NCI-H2171 treated with DMSO at 0.1 percent for 48 hours (cell line): ENCODE data around the gene ASXL1.
"Not testable (repeated sequence)": the region's sequence is repeated elsewhere in the genome, so short reads cannot be mapped to it uniquely, and the experiment has no call there.

Source experiments
- DNase-seq: peaks from one replicate; lab custom pipeline; 2025; lab: John Stamatoyannopoulos, UW

ASXL1 gene

DNA sequence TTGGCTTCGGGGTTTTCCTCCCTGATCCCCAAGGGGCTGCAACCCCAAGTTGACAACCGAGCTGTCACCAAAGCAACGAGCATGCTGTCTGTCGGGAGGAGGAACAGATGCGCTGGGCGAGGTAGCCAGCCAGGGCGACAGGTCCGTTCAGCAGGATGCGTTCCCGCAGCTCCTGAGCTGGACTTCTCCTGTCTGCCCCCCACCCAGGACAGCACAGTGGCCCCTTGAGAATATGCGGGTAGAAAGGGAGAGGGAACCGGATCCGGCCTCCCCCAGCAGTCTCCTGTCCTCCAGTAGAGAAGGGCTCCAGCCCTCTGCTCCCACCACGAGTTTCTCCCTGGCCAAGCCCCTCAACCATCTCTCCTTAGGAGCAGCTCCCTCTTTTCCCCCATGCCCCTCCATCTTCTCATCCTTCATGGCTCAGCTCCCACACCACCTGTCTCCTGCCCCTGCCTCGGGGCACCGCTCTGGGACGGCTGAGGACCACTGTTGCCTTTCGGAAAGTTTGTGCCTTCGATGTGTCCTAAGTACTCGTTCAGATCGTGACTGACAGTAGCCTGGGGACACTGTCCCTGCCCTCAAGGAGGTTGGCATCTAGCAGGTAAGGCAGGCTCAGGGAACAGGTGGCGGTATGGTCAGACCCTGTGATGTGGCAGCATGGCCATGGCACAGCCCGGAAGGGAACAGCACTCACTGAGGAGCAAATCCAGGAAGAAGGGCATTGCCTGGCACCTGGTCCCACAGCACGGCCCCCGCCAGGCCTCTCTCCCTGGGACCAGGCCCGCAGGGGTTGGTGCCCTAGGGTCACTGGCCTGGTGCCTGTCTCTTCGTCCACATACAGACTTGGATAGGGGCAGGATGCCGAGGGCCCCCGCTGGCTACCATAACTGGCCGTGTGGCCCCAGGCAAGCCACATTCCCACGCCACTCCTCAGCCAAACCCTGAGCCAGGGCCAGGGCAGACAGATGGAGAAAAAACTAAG, 96.3 kb downstream of the ASXL1 start:
- no peak for DNase-seq

- DNase-seq, result no peak
Measured at GRCh38 chr20:32455171-32455900, 97.2 kb downstream of the ASXL1 start.

DNA sequence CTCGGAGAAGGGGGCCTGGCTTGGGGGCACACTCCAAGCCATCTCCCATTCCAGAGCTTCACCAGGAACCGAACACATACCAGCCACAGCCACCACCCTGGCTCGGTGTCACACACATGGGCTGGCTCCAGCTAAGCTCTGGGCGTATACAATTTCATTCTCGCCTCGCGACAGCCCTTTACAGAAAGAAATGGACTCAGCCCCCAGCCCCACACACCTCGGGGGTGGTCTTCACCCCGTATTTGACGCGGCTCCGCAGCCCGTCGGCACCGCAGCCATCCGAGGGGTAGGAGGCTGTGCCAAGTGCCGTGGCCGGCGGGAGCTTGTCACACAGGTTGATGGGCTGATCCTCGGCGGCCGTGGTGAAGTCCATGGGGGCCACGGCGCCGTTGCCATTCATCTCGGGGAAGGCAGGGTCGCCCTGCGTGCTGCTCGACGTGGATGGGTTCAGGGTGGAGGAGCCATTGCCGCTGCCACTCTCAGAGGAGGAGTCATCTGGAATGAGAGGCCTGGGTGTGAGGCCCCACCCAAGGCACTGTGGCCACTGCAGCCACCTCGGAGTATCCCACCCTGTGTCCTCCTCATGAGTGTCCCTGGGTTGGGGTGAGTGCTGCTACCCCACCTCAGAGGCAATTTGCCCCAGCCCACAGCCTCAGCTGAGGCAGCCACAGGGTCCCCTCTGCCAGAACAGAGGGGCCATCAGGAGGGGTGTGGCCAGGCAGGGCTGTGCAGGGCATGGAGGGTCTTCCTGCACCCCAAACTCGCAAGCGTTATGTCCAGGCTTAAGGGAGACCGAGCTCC, 98.0 kb downstream of the ASXL1 start:
- DNase-seq, result no peak

GRCh38 chr20:32456869-32457478, 98.8 kb downstream of the ASXL1 start:
- DNase-seq, result peak; percentile 34

GRCh38 chr20:32457479-32457986, 99.4 kb downstream of the ASXL1 start:
- peak; percentile 57 for DNase-seq

- peak; percentile 15 for DNase-seq
Measured at GRCh38 chr20:32458061-32458836, 100.1 kb downstream of the ASXL1 start.

- no peak for DNase-seq
Measured at GRCh38 chr20:32458837-32459220, 100.7 kb downstream of the ASXL1 start.

GRCh38 chr20:32460231-32460630, 102.1 kb downstream of the ASXL1 start:
- no peak for DNase-seq

GRCh38 chr20:32460683-32461320, 102.7 kb downstream of the ASXL1 start:
- DNase-seq, result no peak

- no peak for DNase-seq
Measured at GRCh38 chr20:32461836-32462600, 103.9 kb downstream of the ASXL1 start.

DNA sequence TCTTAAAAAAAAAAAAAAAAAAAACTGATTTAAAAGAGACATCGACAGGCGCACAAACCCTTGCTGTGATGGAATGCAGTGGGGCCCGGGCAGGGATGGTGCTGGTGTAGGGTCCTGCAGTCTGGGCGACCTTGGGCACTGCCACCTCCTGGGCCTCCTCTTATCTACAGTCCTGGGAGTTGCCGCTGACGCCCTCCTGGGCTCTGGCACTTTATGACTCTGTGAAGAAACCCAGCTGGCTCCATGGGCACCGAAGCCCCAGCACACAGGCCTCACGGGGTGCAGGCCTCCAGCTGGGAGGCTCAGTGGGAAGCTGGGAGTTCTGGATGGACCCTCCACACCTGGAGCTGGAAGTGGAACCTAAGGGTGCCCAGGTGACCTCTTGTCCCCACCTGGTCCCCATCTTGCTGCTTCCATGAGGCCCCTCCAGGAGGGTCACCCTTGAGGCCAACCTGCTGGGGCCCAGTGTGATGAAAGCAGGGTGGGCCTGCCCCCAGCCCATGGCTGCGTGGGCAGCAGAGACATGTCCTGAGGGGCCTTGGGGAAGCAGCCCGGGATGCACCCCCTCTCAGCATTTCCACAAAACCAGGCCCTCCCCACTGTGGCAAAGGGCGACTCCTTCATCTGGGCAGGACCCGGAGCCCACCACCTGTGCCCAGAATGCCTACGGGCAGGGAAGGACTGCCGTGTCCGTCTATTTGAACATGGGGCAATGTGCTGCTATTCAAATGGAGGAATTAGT, 104.9 kb downstream of the ASXL1 start:
- DNase-seq, result no peak

DNA sequence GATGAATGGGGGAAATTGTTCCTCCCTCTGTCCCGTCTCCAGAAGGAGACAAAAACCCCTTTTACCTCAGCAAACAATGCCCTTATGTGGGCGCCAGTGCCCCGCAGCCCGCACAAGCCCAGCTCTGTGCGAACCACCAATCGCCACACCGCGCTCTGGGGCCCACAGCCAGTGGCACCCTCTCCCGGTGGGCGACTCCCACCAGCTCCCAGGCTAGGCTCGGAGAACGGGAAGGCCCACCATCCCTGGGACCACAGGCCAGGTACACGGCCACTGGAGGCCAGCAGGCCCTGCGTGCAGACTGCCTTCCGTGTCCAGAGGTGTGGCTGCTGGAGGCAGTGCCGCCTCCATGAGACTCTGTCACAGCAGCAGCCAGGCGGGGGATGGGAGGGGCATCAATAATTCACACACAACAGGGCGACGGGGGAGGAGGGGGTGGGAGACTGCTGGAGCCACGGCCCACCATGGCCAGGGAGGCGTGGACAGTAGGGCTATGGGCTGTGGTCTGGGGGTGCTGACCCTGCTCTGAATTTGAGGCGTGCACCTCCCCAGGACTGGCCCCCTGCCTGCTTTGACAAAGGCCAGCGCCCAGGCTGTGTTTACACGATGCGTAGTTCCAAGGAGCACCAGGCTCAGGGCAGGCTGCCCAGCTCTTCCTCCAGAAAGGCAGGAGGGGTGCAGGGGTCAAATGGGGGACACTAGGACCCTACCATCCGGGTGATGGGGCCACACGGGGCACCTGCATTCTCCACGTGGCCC, 105.7 kb downstream of the ASXL1 start:
- DNase-seq, result no peak

GRCh38 chr20:32464401-32465091, 106.4 kb downstream of the ASXL1 start:
- no peak for DNase-seq

DNA sequence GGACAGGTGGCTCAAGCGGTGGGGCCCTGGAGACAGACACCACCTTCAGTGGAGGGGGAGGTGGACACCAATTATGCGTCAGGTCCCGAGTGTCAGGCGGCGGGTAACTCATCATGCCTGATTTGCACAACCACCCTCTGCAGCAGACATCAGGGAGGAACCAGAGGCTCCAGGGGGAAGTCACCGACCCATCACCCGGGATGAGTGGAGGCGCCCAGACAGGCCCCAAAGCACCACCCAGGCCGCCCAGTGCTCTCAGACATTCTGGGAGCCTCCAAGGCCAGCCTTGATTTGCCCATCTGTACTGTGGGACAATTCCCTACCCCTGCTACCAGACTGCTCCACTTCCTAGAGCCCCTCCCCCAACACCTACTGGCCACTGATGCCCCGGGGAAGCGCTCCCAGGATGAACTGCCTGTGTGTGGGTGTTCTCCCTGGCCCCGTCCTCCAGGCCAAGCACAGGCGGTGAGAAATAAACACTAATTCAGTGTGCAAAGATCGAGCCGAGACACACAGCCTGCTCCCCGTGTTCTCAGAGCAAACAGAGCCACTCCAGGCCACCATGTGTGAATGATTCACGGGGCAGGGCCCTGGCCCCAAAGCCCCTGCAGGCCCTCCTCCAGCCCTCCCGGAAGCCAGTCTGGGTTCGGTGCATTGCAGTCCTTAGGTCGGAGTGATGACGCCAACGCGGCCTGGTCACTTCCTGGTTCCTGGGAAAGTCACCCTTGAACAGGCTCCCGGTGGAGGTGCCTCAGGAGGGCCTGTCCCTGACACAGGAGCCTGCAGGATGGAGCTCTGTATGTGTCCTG, 107.2 kb downstream of the ASXL1 start:
- no peak for DNase-seq

- DNase-seq, result not testable (repeated sequence)
Measured at GRCh38 chr20:32465901-32466675, 108.0 kb downstream of the ASXL1 start.
